SIG-M5 (cell line): Measurements from ENCODE around the gene GIPC3.

ENCODE experiments used
- DNase-seq: peaks from one replicate; lab custom pipeline; 2025; lab: John Stamatoyannopoulos, UW

GIPC3 gene

DNA sequence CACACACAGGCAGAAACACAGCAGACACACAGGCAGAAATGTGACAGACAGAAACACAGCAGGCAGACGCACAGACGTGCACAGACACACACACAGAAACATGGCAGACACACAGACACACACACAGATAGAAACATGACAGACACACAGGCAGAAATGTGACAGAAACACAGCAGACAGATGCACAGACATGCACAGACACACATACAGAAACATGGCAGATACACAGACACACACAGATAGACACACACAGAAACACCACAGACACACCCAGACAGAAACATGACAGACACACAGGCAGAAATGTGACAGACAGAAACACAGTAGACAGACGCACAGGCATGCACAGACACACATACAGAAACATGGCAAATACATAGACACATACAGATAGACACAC, 20.1 kb downstream of the GIPC3 start:
- no peak for DNase-seq

DNA sequence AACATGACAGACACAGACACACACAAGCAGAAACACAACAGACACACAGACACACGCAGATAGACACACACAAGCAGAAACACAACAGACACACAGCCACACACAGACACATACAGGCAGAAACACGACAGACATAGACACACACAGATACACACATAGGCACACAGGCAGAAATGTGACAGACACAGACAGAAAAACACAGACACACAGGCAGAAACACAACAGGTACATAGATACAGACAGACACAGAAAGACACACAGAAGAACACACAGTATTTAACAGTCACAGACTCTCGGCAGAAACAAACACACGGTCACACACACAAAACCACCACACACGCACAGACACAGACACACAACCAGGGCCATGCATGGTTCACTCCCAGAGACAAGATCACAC, 20.5 kb downstream of the GIPC3 start:
- DNase-seq: no peak

DNA sequence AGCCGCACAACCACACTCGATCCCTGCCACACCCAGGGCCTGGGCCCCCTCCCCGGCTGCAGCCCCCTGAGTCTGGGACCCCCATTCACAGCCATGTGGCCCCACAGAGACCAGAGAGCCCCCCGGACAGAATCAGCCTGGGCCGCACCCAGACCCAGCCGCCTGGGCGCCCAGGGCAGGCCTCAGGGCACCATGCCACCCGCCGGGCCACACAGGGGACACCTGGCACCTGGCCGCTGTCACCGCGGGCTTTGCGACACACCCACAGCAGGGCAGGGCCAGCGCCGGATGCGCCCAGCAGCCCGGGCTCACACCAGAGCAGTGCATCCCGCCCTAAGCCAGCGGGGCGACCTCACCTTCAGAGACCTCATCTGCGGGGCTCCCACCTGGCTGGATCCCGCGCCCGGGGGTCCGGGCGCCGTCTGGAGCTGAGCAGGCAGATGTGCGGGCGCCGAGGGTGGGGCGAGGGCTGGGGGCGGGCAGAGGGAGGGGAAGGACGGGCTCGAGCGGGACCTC, 21.0 kb downstream of the GIPC3 start:
- DNase-seq: no peak

DNA sequence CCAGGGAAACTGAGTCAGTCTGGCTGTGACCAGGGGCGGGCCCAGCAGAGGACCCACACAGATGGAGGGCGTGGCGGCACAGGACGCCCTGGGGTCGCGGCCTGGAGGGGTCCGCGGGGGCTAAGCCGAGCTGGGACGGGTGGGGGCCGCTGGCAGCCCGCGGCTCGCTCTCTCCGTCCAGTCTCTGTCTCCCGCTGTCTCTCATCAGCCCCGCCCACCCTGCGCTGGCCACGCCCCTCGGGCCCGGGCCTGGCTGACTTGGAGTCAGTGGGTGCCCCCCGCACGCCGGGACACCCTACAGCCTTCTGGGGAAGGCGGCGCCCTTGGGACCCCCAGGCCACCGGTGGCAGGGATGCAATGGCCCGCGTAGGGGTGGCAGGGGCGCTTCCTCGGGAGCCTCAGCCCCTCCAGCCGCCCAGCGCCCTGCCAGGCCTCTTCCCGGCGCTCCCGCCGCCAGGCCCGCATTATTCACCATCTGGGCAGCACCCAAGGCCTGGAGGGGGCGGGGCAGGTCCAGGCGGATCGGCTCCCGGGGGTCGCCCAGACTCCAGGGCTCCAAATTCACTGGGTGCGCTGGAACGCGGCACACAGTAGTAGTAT, 21.5 kb downstream of the GIPC3 start, which contains the start of gene TBXA2R:
Gene TBXA2R (minus strand): TSS at position 186 of the 600 bp plus-strand sequence. CDS start 6,241 bp downstream, outside the sequence.
- DNase-seq: no peak

DNA sequence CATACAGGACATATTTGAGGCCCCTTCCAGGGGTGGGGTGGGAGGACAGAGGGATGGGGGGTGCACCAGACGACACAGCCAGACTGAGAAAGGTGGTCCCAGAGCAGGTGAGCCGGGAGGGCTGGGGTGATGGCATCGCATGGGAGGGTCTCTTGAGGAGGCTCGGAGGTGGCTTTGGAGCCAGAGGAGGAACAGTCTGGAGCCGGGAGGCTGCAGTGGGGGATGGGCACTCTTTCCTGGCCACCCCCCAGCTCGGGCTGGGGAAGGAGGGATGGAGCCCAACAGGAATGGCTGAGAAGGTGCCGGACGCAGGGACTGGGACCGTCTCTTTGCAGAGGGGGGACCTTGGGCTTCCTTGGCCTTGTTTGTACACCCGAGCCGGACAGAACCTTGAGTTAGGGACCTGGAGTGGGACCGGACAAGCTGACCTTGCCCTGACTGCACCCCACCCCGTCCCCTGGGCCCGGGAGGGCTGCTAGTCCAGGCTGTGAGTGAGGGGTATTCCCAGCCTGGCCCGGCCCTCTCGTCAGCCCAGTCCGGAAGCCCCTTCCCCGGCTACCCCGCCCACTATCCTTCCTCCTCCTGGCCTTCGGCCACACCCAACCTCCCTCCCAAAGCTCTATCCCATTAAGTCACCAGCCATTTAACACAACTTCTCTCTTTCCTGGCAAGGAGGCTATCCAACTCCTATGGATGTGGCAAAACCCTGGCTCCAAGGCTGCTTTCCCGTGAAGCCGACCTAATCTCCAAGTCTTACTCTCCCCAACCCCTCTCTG, 22.2 kb downstream of the GIPC3 start:
- DNase-seq: no peak

DNA sequence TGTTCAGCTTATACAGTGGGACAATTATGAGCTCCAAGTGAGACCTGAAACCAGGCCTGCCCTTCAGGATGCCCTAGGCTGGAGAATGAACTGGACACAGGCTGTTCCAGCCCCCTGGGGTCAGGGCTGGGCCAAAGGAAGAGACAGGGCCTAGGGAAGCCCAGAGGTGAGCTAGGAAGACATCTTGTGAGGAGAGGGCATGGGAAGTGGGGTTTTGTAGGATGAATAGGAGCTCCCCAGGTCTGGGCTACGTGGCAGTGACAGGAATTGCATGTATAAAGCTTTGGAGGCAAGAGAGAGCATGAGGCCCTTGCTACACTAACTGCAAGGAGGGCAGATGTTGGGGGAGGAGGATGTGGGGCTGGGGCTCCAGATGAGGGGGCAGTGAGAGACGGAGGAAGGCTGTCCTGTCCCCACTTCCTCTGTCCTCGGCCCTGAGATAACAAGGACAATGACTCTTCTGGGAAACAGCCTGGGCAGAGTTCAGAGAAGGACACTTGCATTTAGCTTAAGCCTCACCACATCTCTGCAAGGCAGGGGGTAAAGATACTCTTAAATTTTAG, 22.9 kb downstream of the GIPC3 start:
- DNase-seq: no peak

DNA sequence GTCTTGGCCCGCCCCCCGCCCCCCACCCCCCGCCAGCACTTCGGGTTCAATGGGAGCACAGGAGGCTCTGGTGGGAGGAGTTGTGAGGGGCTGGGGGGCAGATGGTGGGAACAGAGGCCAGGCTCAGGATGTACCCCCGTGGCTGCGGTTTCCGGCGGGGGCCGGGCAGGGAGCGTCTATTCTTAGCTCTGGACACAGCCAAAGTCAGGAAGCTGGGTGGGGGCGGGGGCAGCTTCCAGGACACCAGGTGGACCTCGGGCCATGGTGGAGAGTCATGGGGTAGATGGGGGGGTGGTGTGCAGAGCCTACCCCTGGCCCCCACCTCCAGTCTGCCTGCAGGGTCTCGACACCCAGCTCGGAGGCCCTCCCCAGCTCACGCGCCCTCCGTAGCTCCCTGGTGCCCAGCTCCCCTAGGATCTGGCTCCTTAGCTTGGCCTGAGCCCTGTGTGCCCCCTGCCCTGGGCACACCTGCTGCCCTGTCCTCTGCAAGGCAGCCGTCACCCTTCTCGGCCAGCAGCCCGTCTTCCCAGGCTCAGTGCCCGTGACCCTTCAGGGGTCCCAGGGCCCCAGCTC, 23.6 kb downstream of the GIPC3 start:
- no peak for DNase-seq

DNA sequence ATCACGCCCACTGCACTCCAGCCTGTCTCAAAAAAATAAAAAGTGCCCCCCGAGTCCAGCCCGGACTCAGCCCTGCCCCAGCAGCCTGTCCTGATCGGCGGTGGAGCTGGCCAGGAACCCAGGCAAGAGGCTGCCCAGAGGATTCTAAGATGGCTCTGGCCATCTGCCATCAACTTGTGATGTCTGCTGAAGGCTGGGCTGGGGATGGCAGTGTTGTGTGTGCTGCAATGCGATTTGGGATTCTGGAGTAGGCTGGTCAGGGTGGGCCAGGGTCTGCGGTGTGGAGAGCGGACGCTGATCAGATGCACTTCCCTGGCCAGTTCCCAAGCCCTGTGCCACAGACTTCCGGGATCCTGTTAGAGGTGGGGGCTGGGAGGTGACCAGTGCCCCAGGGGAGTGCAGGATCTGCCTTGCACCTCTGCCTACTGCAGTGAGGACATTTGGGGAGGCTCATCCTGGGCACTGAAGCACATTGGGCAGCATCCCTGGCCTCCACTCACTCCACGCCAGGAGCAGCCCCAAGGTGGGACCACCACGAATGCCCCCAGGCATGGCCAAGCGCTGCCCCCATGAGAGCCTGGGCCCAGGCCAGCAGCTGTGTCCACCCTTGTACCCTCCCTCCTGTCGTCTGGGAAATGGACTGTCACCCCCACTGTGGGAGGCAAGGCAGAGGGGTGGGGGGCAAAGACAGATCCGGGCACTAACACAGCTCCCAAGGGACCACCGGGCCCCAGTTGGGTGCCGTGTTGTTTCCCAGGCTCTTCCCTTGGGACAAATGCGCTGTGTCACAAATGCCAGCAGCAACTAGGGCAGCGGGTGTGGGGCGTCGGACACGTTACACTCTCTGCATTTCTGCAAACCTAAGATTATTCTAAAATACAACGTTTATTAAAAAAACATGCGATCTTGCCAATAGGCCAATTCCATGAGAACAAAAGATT, 24.8 kb downstream of the GIPC3 start:
- DNase-seq: no peak

DNA sequence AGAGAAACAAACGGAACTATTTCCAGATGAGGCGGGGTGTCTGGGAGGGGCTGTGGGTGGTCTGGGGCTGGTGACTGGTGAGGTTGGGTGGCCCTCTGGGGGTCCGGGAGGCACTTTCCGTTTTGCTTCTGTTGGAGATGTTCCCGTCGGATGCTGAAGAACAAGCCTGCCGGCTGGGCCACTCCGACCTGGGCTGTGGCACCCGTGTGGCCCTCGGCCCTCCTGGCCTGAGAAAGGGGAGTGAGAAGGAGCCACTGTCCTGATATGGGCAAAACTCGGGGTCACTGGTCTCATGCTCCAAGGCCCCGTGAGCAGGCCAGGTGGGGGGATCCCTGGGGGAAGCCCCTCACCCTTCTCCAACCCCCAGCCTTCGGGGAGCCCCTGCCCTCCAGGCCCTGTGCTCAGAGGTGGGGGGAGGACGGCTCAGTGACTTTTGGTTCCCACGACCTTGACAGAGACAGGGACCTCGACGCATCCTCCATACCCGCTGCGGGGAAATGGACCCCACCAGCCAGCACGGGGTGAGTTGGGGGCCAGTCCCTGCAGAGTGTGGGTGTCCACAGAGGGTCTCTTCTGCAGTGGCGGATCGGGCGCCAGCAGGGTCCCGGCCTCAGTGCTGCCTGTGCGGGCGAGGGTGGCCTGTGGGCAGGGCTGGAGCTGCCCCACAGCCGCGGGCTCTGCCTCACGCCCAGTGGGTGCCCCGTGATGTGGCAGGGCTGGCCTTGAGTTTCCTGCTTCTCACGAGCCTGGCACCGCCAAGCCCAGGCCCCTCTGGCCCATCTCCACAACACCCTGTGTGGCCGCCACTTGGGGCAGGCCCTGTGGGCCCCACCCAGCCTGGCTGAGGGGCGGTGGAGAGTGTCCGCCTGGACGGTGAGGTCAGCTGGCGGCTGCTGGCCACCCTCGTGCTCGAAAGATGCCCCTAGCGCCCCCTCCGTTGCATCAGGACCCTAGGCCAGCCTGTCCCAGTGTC, 25.8 kb downstream of the GIPC3 start:
- no peak for DNase-seq

DNA sequence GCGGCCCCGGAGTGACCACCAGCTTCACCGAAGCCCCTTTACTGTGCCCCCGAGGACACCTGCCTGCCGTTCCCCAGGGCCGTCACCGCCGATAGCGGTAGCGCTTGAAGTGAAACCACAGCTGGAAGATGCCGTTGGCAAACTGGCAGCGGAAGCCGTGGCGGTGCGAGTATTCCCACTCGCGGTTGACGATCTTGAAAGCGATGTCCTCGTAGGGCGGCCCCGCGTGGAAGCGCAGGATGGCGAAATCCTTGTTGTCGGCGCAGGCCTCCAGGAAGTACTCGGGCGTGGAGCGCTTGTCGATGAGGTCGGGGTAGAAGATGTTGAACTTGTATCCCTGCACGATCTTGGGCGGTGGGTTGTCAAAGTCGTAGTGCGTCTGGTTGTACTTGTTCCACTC, 26.6 kb downstream of the GIPC3 start:
- no peak for DNase-seq

DNA sequence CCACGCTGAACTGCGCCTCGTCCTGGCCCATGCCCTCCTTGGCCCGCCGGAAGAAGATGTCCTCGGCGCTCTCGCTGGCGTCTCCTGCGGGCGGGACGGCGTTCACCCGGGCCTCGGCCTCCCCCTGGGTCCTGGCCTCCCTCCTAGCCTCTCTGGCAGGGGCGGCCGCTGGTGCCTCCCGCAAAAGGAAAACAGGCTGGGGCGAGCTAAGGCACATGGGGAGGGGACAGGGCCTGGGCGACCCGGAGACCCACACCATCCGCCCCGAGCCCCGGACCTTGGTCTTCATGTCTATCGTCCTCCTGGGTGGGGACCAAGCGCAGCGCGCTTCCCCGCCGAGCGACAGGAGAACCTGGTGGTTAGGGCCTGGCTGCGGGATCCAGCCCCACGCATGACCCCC, 27.1 kb downstream of the GIPC3 start:
- DNase-seq: no peak

DNA sequence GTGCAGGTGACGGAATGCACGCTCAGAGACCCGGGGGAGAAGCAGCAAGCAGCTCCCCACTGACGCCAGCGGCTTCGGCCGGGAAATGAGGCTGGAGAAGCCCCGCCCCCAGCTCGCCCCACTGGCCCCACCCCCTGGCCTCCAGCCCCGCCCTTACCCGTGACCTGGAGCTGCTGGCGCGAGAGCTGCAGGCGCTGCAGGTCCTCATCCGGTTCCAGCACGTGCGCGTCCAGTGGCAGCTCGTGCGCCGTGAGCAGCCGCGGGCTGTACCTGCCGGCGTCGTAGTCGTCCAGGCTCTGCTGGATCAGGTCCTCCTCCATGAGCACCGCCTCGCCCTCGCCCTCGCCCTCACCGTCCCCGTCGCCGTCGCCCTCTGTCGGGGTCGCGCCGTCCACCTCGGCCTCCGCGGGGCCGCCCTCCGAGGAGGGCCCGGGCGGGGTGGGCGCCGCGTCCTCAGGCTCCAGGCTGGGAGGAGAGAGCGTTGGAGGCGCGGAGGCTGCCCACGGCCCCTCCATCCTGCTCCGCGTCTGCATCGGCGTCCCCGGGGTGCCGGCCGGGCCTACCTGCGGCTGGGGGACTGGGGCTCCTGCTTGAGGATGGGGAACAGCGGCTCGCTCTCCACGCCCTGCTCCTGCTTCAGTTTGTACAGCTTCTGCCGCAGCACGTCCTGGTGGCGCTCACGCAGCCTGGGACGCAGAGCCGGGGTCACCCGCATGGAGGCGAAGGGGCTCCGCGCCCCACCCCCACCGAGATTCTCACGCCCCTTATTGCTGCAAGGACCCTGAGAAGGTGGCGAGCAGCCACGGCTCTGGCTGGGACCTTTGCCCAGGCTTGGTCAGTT, 27.8 kb downstream of the GIPC3 start:
- no peak for DNase-seq

DNA sequence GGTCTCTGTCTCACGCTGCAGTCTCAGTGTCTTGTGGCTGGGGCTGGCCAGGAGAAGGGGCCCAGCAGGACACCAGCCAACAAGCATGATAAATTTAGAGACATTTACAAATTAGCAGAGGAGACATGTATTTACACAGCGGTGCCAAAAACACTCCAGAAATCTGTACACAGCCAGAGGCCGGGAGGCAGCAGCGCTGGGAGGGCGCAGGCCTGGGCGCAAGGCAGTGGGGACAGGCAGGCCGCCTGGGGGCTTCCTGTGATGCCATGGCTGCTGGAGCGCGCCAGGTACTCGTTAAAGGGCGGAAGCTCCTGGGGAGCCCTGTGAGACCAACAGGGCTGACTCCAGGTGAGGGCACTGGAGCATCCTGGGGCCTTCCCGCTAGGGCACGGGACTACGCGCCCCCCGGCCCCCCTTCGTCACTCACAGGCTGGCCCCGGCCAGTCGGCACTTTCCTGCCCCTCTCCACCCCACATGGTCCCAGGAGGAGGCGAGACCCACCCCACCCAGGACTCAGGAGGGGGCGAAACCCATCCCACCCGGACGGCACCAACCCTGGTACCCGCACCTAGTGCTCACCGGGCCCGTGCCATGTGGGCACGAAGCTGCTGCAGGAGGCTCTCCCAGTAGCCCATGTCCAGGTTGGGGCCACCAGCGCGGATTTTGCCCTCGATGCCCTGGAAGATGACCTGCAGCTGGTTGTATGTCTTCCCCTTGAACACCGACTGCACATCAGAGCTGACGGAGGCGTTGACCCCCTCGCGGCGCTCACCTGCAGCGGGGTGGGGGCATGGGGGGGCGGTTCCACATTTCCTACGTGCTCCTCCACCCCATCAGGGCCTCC, 28.8 kb downstream of the GIPC3 start:
- DNase-seq: no peak

DNA sequence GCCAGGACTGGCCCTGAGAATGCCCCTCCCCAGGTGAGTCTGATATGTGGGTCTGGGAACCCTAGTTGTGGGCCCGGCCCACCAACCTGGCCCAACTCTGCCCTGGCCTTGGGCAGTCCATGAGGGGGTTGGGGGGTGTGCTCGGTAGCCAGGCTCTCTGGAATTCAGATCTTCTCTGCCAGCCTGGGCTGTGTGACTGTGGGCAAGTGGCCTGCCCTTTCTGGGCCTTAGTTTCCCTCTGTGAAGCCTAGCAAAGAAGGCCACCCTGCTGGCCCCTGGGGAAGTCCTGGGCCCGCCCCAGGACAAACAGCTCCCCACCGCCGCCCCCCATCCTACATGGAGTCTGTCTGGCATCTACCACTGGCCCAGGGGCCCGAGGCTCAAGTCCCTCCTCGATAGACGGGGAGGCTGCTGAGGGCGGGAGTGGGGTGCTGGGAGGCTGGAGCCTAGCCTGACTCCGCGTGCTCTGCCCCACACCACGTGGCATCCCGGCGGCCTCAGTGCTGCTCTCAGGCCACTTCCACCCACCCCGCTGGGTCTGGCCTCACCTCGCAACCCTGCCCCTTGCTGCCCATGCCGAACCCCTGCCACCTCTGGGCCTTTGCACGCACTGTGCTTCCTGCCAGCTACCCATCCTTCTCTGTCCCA, 29.7 kb downstream of the GIPC3 start:
- DNase-seq: no peak

DNA sequence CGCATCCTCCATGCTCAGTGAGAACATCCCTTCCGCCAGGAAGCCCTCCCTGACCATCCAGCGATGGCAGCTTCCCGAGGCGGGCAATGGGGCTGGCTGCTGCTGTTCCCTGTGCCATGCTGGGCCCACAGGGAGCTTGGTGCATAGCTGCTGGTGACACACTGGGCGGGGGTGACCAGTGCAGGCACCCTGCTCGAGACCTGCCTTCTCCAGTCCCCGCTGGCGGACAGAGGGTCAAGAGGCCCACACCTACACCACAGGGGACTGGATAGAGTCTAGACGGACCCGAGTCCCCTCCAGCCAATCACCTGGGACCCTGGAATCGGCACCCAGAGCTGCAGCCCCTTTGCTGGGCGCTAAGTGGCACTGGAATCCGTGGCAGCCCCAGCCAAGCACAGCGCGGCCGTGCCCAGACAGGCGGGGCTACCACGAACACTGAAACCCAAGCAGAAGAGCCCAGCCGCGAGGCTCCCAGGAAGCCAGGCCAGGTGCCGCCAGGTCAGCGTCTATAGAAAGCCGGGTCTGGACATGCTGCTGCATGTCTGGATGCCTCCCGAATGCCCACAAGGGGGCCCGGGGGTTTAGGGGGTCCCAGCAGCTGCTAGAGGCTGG, 30.4 kb downstream of the GIPC3 start:
- no peak for DNase-seq

DNA sequence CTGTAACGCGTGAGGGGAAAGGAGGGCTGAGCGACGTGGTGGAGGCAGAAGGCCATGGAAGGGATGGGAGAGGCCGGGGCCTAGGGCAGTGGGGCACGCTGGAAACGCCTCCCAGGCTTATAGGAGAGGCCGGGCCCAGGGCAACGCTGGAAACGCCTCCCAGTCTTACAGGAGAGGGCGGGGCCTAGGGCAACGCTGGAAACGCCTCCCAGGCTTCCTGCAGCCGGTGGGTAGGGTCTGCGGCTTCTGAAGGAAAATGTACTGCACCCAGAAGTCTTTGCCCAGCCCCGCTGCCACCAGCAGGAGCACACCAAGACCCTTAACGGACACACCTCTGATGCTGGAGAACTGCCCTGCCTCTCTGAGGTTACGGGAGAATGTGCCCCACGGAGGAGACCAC, 32.2 kb downstream of the GIPC3 start:
- no peak for DNase-seq

DNA sequence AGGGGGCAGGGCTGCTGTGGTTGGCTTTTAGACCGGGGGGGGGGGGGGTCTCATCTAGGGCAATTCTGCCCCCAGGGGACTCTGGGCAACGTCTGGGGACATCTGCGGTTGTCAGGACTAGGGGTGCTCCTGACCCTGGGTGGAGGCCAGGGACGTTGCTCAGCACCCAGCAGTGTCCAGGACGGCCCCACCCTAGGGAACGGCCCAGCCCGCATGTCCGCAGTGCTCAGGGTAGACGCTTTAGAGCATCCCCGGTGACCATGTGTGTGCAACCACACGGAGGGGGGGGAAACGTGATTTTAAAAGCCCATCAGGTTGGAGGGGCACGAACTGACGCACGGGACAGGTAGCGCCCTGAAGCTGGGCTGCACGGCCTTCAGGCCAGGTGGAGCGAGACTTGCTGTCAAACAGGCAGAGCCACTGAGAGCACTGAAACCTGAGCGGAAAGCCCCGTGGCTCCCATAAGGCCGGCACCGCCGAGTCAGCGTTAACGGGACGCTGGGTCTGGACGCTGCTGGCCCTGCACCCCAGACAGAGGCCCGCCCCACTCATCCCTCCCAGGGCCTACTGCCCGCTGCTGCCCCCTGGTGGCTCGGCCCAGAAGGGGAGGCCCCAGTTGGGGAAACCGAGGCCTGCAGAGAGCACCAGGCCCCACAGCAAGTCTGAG, 33.0 kb downstream of the GIPC3 start:
- DNase-seq: no peak
